ENCODE results near the gene DMAP1.

The DMAP1 gene

DNA sequence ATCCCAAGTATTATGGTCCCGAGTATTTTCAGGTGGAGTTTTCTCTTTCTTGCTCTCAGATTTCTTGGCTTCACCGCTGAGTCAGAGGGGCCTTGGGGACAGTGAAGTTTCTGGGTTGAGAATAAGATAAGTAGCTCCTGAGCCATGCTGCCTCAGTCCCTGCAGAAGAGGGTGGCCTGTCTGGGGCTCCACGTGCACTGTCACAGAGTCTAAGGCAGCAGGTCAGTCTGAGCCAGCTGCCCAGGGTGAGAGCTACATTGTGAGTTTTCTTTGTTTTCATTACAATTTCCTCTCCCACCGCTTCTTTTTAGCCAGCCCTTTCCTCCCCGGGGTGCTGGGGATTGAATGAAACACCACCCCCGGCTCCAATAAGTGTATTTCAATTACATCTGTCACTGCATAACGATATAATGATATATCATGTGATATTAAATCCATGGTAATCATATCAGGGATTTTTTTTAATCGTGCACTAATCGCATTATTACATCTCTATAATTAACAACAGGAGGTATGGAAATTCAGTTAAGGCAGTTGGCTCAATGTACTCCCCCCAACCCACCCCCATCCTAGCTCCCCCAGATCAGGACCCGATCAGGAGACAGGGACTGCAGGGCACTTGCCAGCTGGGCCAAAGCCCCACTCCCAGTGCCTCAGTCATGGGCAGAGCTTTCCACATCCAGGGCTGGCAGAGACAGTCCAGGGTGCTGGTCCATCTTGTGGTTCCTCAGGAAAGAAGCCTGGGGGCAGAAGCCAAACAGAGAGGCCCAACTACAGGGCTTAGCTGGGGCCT, 43.7 kb downstream of the DMAP1 start:
- DNase-seq (ENCODE audit: low read depth), result no peak

DNA sequence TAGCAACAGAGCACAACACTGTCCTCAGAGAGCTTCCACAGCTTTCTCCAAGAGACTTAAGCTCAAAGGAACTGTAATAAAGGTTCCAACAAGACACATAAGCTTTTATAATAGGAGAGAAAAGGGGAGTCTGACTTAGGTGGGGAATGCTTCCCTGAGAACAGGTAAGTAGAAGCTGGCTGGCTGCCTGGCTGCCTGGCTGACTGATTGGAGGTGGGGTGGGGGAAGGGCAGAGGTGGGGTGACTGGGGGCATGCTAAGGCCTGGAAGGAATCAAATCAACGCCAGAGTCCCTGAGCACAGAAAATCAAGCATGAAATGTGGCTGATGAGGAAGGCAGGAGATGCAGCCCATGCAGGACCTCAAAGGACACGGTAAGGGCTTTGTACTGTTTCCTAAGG, 45.8 kb downstream of the DMAP1 start:
- DNase-seq (ENCODE audit: low read depth), result no peak

DNA sequence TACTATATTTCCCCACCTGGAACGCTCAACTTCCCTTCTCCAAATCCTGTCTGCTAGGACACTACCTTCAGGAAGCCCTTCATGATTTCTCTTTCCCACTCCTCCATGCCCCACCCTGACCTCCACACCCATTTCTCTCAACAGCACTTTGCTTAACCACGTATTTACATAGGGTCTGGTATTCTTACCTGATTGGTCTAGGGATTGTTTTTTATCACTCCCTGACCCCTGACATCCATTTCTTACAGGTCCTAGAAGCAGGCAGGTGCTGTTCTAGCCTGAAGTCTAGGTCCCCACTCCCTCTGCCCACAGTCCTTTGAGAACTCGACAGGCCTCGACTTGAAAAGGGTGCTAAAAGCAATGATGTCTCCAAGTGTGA, 47.5 kb downstream of the DMAP1 start:
- DNase-seq (ENCODE audit: low read depth), result no peak

DNA sequence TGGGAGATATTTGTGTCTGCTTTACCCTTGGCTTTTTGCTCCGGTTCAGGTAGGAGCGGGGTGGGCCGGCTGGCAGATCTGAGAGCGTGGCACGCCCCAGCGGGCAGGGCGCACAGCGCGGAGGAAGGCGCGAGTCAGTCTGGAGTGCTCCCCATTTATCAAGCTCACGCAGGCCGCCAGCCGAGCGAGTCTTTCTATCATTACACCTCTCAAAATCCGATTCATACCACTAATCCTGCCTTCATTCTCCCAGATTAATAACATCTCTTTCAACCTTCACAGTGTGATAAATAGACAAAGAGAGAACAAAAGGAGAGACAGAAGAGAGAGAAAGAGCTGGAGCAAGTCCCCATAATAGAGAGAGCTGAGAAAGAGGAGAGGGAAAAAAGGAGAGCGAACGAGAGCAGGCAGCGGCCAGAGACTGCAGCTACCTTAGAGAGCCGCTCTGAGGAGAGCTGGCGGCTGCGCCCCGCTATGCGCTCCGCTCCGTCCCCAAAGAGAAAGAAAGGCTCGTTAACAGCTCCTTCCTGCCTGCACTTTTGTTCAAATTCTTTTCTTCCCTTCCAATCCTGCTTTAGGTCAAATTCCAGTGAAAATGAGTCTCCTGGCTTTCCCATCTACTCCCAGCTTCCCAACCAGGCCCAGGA, 48.0 kb downstream of the DMAP1 start:
- DNase-seq (ENCODE audit: low read depth), result no peak

DNA sequence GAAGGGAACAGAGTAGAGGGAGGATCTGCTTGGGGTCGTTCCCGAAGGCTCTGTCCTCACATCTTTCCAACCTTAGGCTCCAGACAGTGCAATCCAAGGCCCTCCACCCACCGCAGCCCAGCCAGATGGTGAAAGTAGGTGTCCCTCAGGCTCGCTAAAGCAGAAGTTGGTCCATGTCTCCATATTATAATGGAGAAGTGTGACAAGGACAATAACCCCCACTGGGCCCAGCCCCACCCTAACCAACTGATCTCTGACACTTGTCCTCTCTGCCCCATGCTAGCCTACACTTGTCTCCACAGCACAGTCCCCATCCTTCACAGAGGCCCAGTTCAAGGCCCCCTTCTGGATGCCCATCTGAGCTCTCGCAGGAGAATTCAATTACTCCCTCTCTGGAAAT, 48.7 kb downstream of the DMAP1 start:
- DNase-seq (ENCODE audit: low read depth), result no peak

DNA sequence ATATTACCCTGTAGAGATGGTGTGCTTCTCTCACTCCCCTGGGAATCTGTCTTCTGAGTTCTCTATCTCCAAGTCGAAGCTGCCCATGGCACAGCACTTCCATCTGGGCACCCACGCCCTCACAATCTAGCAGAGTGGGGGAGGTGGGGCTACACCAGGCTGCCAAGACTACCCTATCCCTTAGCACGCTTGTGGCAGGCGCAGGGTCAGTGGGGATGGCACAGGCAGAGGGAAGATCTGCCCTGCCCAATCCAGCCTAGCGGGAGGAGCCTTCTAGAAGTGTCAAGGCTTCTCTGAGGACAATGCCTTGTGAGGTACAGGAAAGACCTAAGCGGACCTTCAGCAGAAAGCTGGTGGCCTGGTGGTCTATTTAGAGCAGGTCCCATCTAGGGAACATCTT, 49.1 kb downstream of the DMAP1 start:
- DNase-seq (ENCODE audit: low read depth), result no peak

DNA sequence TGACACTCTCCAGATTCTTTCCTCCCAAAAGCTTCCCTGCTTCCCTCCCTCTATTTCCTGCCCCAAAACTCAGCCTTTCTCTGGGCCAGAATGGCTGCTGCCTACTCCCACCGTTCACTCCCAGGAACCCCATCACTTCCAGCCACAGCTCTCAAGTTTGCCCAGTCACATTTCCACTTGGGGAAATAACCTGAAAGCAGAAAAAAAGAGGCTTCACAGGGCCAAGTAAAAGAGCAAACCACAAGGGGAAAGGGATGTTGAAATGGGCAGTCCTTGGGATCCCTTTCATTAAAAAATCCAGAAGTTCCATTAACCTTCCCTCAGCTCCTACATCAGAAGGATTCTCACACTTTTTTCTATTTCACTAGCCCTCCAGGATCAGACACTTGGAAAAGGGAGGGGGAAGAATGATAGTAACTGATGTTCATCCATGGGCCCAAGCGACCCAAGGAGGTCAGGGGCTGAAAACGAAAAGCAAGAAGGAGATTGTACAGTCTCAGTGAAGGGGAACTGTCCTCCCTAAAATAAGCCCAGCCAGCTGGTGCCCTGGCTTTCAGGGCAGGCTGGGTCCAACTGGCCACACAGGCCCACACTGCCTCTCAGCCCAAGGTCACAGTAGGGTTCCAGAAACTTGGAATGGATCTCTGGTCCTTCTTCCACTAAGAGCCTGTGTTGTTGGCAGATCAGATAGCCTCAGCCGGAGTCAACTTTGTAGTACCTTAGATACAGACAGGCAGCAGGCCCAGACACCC, 49.7 kb downstream of the DMAP1 start:
- no peak for DNase-seq (ENCODE audit: low read depth)

DNA sequence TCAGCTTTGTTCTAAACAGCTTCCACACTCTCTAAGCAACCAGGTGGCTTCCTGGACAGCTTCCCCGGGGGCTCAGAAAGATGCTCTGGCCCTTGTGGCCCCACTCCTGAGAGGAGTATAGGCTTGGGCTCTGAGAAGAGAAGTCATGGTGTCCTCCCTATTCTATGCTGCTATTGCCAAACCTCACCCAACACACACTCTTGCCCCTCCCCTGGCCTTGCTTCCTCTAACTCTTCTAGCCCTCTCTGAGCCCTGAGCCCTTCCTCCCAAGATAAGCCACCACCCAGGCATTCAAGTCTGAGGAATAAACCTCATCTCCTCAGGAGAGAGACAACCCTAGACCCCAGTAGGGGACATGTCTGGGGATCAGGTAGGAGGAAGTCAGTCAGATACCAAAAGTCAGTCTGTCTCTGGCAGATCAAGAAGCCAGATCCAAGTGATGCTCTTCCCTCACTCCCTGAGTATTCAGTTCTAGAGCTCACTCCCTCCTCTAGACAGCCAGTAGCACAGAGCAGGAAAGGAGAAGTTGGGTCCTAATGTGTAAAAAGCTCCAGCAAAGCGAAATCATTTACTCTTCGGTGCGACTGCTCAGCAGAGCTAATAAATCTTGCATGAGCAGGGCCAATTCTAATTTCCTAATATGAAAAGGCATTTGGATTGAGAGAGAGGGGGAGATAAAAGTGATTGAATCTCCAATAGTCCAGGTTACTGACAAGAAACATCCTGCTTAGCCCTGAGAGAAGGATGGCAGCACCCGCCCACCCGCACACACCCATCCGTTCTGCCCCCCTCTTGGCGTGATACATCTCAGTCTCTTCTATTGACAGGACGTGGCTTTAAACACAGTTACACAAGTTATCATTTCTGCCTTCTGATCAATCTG, 50.5 kb downstream of the DMAP1 start:
- DNase-seq (ENCODE audit: low read depth), result no peak

DNA sequence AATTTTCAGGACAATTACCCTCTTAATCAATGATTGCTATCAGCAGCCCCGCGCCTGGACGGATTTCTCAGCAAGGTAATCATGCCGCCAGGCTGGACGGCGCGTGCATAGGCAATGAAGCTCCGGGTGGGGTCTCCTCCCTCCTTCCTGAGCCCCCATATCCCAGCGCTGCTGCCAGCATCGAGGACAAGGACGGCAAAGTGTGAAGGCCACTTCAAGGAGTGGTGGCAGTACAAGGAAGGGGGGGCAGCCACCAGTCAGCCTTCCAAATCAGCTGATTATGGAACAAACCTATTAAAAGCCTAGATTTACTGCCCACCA, 51.1 kb downstream of the DMAP1 start:
- DNase-seq (ENCODE audit: low read depth), result no peak

DNA sequence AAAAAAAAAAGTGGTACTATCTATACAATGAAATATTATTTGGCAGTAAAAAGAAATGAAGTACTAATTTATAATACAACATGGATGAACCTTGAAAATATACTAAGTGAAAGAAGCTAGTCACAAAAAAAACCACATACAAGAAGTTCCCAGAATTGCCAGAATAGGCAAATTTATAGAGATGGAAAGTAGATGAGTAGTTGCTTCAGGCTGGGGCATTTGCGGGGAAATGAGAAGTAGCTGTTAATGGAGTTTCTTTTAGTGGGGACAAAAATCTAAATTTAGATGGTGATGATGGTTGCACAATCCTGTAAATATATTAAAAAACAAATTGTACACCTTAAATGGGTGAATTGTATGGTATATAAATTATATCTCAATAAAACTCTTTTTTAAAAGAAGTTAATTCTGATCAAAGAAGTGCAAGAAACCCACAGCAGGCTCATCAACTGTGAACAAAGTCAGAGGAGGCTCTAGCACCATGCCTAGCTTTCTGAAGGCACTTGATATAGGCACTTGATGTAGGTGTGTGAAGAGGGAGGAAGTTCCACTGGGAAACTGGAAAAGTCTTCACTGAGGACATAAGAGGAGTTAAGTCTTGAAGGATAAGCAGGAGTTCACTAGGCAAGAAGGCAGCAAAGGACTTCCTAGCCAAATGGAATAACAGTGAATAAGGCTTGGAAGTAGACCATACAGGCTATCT, 52.5 kb downstream of the DMAP1 start:
- no peak for DNase-seq (ENCODE audit: low read depth)

DNA sequence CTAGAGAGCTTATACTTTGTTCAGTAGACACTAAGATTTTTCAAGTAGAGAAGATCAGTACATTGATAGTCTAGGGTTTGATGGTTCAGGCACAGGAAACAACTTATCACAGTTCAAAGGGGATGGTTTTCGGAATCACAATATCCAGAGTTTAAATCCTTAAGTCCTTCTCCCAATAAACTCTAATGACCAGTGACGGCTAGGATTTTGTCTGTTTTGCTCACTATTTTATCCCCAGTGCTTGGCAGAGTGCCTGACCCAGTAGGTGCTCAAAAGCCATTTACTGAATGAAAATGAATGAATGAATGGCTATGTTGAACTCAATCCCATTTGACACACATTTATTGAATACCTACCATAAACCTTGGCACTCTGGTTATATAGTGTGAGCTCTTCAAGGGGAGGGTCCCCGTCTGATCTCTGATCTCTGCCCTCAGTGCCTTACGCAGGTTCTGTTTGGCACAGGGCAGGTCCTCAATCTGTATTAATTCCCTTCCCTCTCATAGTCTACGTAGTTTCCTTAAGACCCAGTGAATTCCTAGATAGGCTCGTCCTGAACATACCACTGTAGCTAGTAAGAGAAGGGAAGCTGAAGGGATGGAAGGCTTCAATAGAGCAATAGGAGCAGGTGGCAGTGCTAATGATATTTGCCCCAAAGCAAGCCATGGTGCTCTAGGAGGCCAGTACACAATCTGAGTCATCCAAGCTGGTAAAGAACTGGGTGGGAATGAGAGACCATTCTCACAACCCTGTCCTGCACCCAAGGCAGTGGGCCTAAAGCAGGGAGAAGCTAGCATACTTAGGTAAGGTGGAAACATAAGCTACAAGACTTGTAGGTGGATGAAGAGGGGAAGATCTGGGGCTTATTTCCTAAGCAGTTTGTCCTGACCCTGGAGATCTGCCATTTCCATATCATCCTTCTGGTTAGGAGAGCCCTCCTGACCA, 53.4 kb downstream of the DMAP1 start:
- DNase-seq (ENCODE audit: low read depth), result no peak

DNA sequence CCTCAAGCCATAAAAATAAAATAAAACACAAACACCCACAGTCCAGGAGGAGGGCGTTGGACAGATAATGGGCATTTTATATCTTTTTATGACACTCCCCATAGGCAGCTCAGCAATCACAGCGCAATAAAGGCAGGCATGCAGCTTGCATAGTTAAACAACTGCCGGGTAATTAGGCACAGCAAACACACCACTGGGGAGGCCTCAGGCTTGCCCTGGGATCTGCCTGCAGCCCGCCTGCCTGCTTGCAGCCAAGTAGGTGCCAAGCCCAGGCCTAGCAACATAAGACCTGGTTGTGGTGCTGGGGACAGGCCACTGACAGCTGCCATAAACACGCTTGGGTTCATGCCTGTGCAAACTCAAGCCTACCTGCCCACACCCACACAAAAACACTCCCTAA, 54.2 kb downstream of the DMAP1 start:
- no peak for DNase-seq (ENCODE audit: low read depth)

DNA sequence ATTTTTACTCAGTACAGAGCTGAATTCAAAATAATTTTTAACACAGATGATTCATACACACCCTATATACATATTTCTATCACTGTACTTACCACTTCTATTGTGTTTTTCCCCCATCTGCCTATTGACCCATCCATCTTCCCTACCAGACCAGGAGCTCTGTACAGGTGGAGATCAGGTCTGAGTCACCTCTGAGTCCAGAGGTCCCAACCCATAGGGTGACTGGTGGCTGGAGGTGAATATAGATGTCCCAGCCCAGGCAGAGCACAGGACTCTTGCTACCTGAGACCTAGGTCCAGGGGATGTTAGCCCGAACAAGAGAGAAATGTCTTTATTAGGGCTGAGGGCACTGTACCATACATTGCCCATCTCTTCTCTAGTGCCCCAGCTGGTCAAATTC, 54.8 kb downstream of the DMAP1 start:
- DNase-seq (ENCODE audit: low read depth), result no peak
